OCI-LY1 (cell line): ENCODE measurements around the gene AMZ1.

ENCODE experiments used
- H2AFZ ChIP-seq: fragments of 200-600 bp; sonication (generic), shearing (Covaris generic); 2 replicates; pipeline ENCODE4 v1.6.0; 2014; ENCODE audit warnings: antibody characterized with exemption, mild to moderate bottlenecking, low read length
- H3F3A ChIP-seq: fragments of 200-600 bp; sonication (generic), shearing (Covaris generic); 2 replicates; pipeline ENCODE4 v1.6.0; 2014; ENCODE audit warnings: mild to moderate bottlenecking, antibody characterized with exemption, low read length, moderate library complexity; ENCODE audit not compliant: insufficient read depth
- H3K27ac ChIP-seq: fragments of 200-600 bp; sonication (generic); 2 replicates; pipeline ENCODE4 v1.5.1; 2014; ENCODE audit warnings: low read length, mixed run types, mild to moderate bottlenecking, low read depth; ENCODE audit not compliant: poor library complexity, severe bottlenecking
- H3K27me3 ChIP-seq: fragments of 200-600 bp; sonication (generic); 2 replicates; pipeline ENCODE4 v1.6.0; 2014; ENCODE audit warnings: antibody characterized with exemption, mild to moderate bottlenecking, low read length, moderate library complexity; ENCODE audit not compliant: insufficient read depth
- H3K36me3 ChIP-seq: fragments of 200-600 bp; sonication (generic); 2 replicates; pipeline ENCODE4 v1.6.1; 2014; ENCODE audit warnings: mild to moderate bottlenecking, antibody characterized with exemption, low read length, moderate library complexity, mixed read lengths; ENCODE audit not compliant: insufficient read depth
- H3K4me1 ChIP-seq: fragments of 200-600 bp; sonication (generic); 2 replicates; pipeline ENCODE4 v1.5.1; 2014; ENCODE audit warnings: mild to moderate bottlenecking, low read length, moderate library complexity; ENCODE audit not compliant: insufficient read depth, severe bottlenecking
- H3K4me2 ChIP-seq: fragments of 200-600 bp; sonication (generic), shearing (Covaris generic); 2 replicates; pipeline ENCODE4 v1.6.1; 2014; ENCODE audit warnings: low read length
- H3K4me3 ChIP-seq: fragments of 200-600 bp; sonication (generic); 2 replicates; pipeline ENCODE4 v1.5.1; 2014; ENCODE audit warnings: low read length, low read depth, mild to moderate bottlenecking, mixed read lengths; ENCODE audit not compliant: poor library complexity, severe bottlenecking
- H3K79me2 ChIP-seq: fragments of 200-600 bp; shearing (Covaris generic); 2 replicates; pipeline ENCODE4 v1.6.1; 2016; ENCODE audit warnings: mixed run types, low read length, mixed read lengths; ENCODE audit not compliant: insufficient read depth
- H3K9ac ChIP-seq: fragments of 200-600 bp; sonication (generic), shearing (Covaris generic); 2 replicates; pipeline ENCODE4 v1.6.1; 2014; ENCODE audit warnings: mild to moderate bottlenecking, low read length, mixed read lengths
- H3K9me2 ChIP-seq: fragments of 200-600 bp; sonication (generic), shearing (Covaris generic); 2 replicates; pipeline ENCODE4 v1.6.1; 2014; ENCODE audit warnings: low read depth, mild to moderate bottlenecking, low read length, mixed read lengths
- H3K9me3 ChIP-seq: fragments of 200-600 bp; shearing (Covaris generic); 2 replicates; pipeline ENCODE4 v1.6.1; 2014; ENCODE audit warnings: low read length, mixed read lengths
- H4K20me1 ChIP-seq: fragments of 200-600 bp; sonication (generic), shearing (Covaris generic); 2 replicates; pipeline ENCODE4 v1.6.0; 2016; ENCODE audit warnings: mild to moderate bottlenecking, low read length; ENCODE audit not compliant: insufficient read depth
- CTCF ChIP-seq: fragments of 200-600 bp; sonication (generic), shearing (Covaris generic); IDR thresholded peaks from 2 replicates; pipeline ENCODE4 v1.5.1; 2017; ENCODE audit warnings: mild to moderate bottlenecking, antibody characterized with exemption, low read length, moderate library complexity, mixed read lengths
- EZH2 ChIP-seq: fragments of 200-600 bp; sonication (generic), shearing (Covaris generic); IDR thresholded peaks from 2 replicates; pipeline ENCODE4 v1.8.0; 2017; ENCODE audit warnings: borderline replicate concordance, mixed run types, mild to moderate bottlenecking, antibody characterized with exemption, low read length, moderate library complexity, mixed read lengths

The AMZ1 gene

GRCh38 chr7:2688409-2689342, 674 bp downstream of the AMZ1 start:
- no peak for TF ChIP-seq CTCF
- TF ChIP-seq EZH2 = no peak
- Histone ChIP-seq H2AFZ (no peak overlapping the region), H3F3A (no peaks in the 10 kb centered on the region), H3K9me2 (no peaks in the 10 kb centered on the region), H3K4me1 (no peaks in the 10 kb centered on the region), H3K9ac (no peak overlapping the region), H3K4me2 (no peak overlapping the region), H3K4me3 (no peak overlapping the region), H4K20me1 (no peaks in the 10 kb centered on the region), H3K9me3 (no peaks in the 10 kb centered on the region), H3K27ac (no peak overlapping the region), H3K36me3 (no peaks in the 10 kb centered on the region), H3K79me2 (no peaks in the 10 kb centered on the region), H3K27me3 (no peaks in the 10 kb centered on the region; the same call in 1 of the 2 replicates)

- H3K4me3 ChIP-seq = no peak overlapping the region
- H3K27ac ChIP-seq = no peak overlapping the region
- no peaks in the 10 kb centered on the region for H3K36me3 ChIP-seq
- H3K4me1 ChIP-seq = no peaks in the 10 kb centered on the region
- H3F3A ChIP-seq = no peaks in the 10 kb centered on the region
- H3K9me2 ChIP-seq = no peaks in the 10 kb centered on the region
- H3K27me3 ChIP-seq = no peaks in the 10 kb centered on the region; the same call in 1 of the 2 replicates
- no peak overlapping the region for H3K4me2 ChIP-seq
- H4K20me1 ChIP-seq = no peaks in the 10 kb centered on the region
- no peak overlapping the region for H2AFZ ChIP-seq
- no peak overlapping the region for H3K9ac ChIP-seq
- TF ChIP-seq CTCF = no peak
- TF ChIP-seq EZH2 = no peak
- no peaks in the 10 kb centered on the region for H3K9me3 ChIP-seq
- no peaks in the 10 kb centered on the region for H3K79me2 ChIP-seq
These were observed 1.4 kb downstream of the AMZ1 start for GRCh38 chr7:2689343-2689847.

- H3K9me3 ChIP-seq = no peaks in the 10 kb centered on the region
- no peak overlapping the region for H2AFZ ChIP-seq
- H3K9ac ChIP-seq = no peak overlapping the region
- H3F3A ChIP-seq = no peaks in the 10 kb centered on the region
- no peaks in the 10 kb centered on the region for H3K36me3 ChIP-seq
- TF ChIP-seq EZH2 (no peak), CTCF (no peak)
- no peak overlapping the region for H3K4me2 ChIP-seq
- no peak overlapping the region for H3K4me3 ChIP-seq
- H3K79me2 ChIP-seq = no peaks in the 10 kb centered on the region
- H3K27me3 ChIP-seq = peaks cover 2% of the 10 kb centered on the region; the same call in 1 of the 2 replicates
- no peak overlapping the region for H3K27ac ChIP-seq
- no peaks in the 10 kb centered on the region for H4K20me1 ChIP-seq
- no peaks in the 10 kb centered on the region for H3K9me2 ChIP-seq
- H3K4me1 ChIP-seq = no peaks in the 10 kb centered on the region
These were observed 2.1 kb downstream of the AMZ1 start for GRCh38 chr7:2689951-2690705.
